AG04449 (cell line): ENCODE measurements around the gene TFAP2E.
A peak's percentile ranks its signal among the peaks of the same experiment; 100 is the strongest.

ENCODE experiments used
- CTCF ChIA-PET: fragments of 350-600 bp; formaldehyde crosslinking; extraction: SDS; loops from one replicate; lab custom pipeline; 2021; ENCODE audit warnings: antibody characterized with exemption; lab: Yijun Ruan, JAX
- POLR2A ChIA-PET: fragments of 400-600, 350-600 bp; formaldehyde crosslinking; extraction: SDS; loops from one replicate; lab custom pipeline; 2020; ENCODE audit warnings: antibody characterized with exemption, inconsistent platforms; lab: Yijun Ruan, JAX
- DNase-seq: peaks from one replicate; pipeline ENCODE4 v3.0.0-alpha.2; 2010; ENCODE audit warnings: low read depth, low spot score
- H3K4me3 ChIP-seq: 2 replicates; pipeline ENCODE4 v1.5.1; 2011; ENCODE audit warnings: low read depth, mild to moderate bottlenecking, control low read depth, low read length
- TF ChIP-seq, protein P1 (sequence below): IDR thresholded peaks from one replicate; pipeline ENCODE4 v1.5.1; 2011; ENCODE audit warnings: mild to moderate bottlenecking, moderate library complexity, low read length, control low read depth, inconsistent platforms; ENCODE audit not compliant: insufficient read depth; ENCODE audit errors: missing control alignments

TFAP2E gene

DNA sequence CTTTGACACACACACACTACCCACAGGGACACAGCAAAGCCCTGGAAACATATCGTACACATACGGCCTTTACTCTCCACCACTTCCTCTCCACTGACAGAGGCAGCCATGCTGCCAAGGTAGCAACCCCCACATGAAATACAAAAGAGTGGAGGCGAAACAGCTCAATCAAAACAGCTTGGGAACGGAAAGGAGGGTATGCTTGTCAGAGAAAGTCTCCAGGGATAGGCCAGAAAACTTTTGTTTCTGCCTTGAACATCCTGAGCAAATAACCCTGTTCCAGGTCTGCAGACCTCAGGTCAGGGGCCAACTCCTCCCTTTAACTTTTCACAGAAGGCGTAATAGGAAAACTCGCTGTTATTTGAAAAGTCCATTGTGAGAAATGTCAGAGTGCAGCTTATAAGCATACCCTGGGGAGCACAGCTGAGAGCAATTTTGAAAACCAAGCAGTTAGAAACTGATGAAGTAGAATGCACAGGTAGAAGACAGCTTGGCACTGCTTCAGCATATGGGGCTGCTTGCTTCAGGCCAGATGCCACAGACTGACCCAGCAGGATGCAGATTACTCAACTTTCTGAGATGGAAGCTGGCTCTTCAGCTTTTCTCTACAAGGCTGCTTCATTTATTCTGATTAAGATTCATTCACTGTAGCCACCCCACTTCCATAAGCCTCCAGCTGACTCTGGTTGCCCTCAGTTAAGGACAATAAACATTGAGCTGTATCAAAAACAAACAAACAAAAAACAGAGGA is 33.9 kb upstream of the TFAP2E start:
- DNase-seq, result no peak
- POLR2A ChIA-PET, result interaction anchor here (1.5 kb wide), 1 partner anchor 18 kb away, joined by 3 read pairs; the partner anchor contains the start of genes KIAA0319L and NCDN
- CTCF ChIA-PET, result interaction anchor here (0.7 to 2.8 kb wide), 5 partner anchors 18 to 89 kb away, joined by 3 to 25 read pairs (median 3); partner anchors contain the start of gene NCDN
- H3K4me3 ChIP-seq, result no peak overlapping the region; the same call in 1 of the 2 replicates
- TF ChIP-seq, protein P1, sequence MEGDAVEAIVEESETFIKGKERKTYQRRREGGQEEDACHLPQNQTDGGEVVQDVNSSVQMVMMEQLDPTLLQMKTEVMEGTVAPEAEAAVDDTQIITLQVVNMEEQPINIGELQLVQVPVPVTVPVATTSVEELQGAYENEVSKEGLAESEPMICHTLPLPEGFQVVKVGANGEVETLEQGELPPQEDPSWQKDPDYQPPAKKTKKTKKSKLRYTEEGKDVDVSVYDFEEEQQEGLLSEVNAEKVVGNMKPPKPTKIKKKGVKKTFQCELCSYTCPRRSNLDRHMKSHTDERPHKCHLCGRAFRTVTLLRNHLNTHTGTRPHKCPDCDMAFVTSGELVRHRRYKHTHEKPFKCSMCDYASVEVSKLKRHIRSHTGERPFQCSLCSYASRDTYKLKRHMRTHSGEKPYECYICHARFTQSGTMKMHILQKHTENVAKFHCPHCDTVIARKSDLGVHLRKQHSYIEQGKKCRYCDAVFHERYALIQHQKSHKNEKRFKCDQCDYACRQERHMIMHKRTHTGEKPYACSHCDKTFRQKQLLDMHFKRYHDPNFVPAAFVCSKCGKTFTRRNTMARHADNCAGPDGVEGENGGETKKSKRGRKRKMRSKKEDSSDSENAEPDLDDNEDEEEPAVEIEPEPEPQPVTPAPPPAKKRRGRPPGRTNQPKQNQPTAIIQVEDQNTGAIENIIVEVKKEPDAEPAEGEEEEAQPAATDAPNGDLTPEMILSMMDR, result no peak

DNA sequence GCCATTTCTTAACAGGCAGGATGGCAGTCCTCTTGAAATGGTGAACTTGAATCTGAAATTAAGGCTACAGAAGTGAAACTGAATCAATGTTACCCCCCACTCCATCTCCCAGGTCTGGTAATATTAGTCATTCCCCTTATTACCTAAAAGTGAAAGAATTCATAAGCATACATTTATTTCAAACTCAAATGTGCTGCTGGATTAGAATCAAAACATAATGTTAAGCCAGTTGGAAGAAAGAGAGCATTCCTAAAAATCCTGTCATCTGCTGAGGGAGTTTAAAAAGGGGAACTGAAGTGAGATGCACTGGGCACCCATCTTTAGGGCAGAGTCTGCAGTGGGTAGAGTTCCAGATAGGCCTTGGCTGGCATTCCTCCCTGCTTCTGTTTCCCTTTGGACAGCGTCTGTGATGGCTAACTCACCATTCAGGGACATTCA is 33.3 kb upstream of the TFAP2E start:
- no peak for DNase-seq
- H3K4me3 ChIP-seq, result no peak overlapping the region; the same call in 1 of the 2 replicates
- CTCF ChIA-PET, result interaction anchor here (0.7 to 2.8 kb wide), 7 partner anchors 18 to 187 kb away, joined by 3 to 25 read pairs (median 3); partner anchors contain the start of gene NCDN
- POLR2A ChIA-PET, result interaction anchor here (1.5 kb wide), 1 partner anchor 18 kb away, joined by 3 read pairs; the partner anchor contains the start of genes KIAA0319L and NCDN
- TF ChIP-seq, protein P1, result no peak

DNA sequence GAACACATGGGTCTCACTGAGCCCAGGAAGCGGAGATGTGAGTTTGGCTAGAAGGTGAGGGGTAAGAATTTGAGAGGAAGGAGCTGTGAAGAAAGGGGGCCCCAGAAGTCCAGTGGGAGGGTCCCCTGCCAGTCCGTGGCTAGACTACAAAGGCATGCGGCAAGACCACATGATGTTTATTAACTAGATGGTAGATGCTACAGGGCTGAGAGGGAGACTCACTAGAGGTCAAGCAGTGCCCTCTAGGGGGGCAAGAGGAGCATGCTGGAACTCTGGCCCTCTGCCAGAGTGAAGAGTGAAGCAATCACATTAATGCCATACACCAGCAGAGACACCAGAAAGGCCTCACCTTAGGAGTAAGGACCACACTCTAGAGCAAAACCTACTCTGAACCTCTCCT is 28.1 kb upstream of the TFAP2E start:
- TF ChIP-seq, protein P1, result peak; percentile 16
- POLR2A ChIA-PET, result no interaction called here
- no peak overlapping the region for H3K4me3 ChIP-seq
- CTCF ChIA-PET, result interaction anchor here (1.1 to 3.0 kb wide), 4 partner anchors 11 to 170 kb away, joined by 3 to 19 read pairs (median 11); partner anchors contain the start of genes KIAA0319L and NCDN
- no peak for DNase-seq

DNA sequence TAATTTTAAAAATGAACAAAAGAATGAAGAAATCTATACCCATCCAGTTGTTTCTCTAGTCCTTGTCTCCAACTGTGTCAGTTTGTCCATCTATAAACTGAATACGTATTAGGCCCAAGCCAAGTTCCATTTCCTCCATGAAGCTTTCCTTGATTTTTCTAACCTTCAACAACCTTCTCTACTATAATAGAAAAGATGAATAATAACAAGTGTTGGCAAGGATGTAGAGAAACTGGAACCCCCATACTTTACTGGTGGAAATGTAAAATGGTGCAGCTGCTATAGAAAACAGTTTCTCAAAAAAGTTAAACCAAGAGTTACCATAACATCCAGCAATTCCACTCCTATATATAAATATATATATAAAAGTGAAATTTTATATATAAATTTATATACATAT is 26.5 kb upstream of the TFAP2E start:
- no peak overlapping the region for H3K4me3 ChIP-seq
- TF ChIP-seq, protein P1, result no peak
- CTCF ChIA-PET, result interaction anchor here (3.0 kb wide), 1 partner anchor 10 kb away, joined by 15 read pairs; the partner anchor contains the start of genes KIAA0319L and NCDN
- no peak for DNase-seq
- POLR2A ChIA-PET, result no interaction called here

DNA sequence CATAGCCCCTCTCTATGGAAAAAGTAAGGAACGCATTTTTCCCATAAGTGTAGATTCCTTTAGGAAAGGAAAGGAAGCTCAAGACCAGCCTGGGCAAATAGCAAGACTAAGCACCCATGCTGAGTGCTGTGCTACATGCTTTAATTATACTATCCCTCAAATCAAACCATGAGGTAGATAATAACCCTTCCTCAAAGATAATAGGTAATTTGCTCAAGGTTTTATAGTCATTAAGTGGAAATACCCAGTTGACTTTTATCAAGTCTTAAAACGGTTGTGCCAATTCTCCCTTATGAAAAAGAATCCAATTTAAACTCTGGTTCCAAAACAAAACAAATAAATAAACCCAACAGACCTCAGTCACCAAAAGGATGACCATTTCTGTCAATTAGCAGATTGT is 19.3 kb upstream of the TFAP2E start:
- ChIA-PET POLR2A (no interaction called here), CTCF (interaction anchor here (1.0 to 15.0 kb wide), 3 partner anchors 9 to 104 kb away, joined by 3 to 222 read pairs (median 7); no protein-coding TSS in a partner anchor)
- no peak for DNase-seq
- H3K4me3 ChIP-seq, result no peak overlapping the region
- TF ChIP-seq, protein P1, result no peak
